ENCODE results near the gene LSM3. TPM values are rescaled to one million over a fixed set of nuclear protein-coding genes. Genes with fewer than 3 reads are reported as not detected.

LSM3 gene
- total and polyA plus RNA-seq, 9 of the 15 experiments (the other 6 are each of a cell fraction or from before 2014, with no cell fraction given): 33.8 to 203 (median 61.2) TPM

- 47% methylated on average over 20 of the region's 23 CpGs for WGBS (ENCODE audit: insufficient coverage, low coverage, missing lambda C conversion rate)
- H3K27me3 ChIP-seq (ENCODE audit: control insufficient read depth in 2 of 2, insufficient read depth in 2 of 2, low read length in 2 of 2): no peaks in the 10 kb centered on the region
- ATAC-seq: peak; percentile 1; the same call in 1 of the 3 replicates
- peak; percentile 53; the same call in 1 of the 2 replicates for TF ChIP-seq MBD1 (CRISPR knock-in tag; IDR thresholded peaks at IDR 0.05)
- peak; percentile 62; the same call in 1 of the 2 replicates for TF ChIP-seq ZNF609 (CRISPR knock-in tag; IDR thresholded peaks at IDR 0.05; ENCODE audit: borderline replicate concordance)
- TF ChIP-seq GTF2E2 (tag; IDR thresholded peaks at IDR 0.05): peak; percentile 66; the same call in 1 of the 2 replicates
- TF ChIP-seq ELF1 (tag; IDR thresholded peaks at IDR 0.05): no peak
- peak; percentile 31; the same call in 1 of the 2 replicates for TF ChIP-seq KLF1 (tag; IDR thresholded peaks at IDR 0.05)
- 0 out of 2 replicates have a peak, but pooled peaks have one; percentile 39 for TF ChIP-seq ZNF263 (CRISPR knock-in tag; IDR thresholded peaks at IDR 0.05; ENCODE audit: borderline replicate concordance)
- no peak for TF ChIP-seq ZNF830 (CRISPR knock-in tag; IDR thresholded peaks at IDR 0.05)
- TF ChIP-seq PATZ1 (CRISPR knock-in tag; IDR thresholded peaks at IDR 0.05; ENCODE audit: borderline replicate concordance): 0 out of 2 replicates have a peak, but pooled peaks have one; percentile 6
- no peak for TF ChIP-seq RBM25 (IDR thresholded peaks at IDR 0.05; ENCODE audit: low read depth, low read length, severe bottlenecking)
- TF ChIP-seq TFAP4 (CRISPR knock-in tag; IDR thresholded peaks at IDR 0.05; ENCODE audit: borderline replicate concordance): peak; percentile 2; the same call in 1 of the 2 replicates
These were observed 24.4 kb downstream of the LSM3 start for GRCh38 chr3:14202874-14203520.

More at GRCh38 chr3:14202874-14203520, 24.4 kb downstream of the LSM3 start:
- H3K36me3 ChIP-seq (ENCODE audit: control insufficient read depth, insufficient read depth, low read length): peaks cover 24% of the 10 kb centered on the region
- FAIRE-seq (no peak), DNase-seq (ENCODE audit: extremely low read depth in 1 of 4, low spot score in 3 of 4) (no peak)
- BruUV-seq (replicated peaks): no TSS peak
- H3K4me3 ChIP-seq: no peak overlapping the region
- H2AFZ ChIP-seq (ENCODE audit: low read depth, low read length): peak overlapping the region; percentile 60
- intact Hi-C loops (cut with micrococcal nuclease) (loop anchor here (1.0 to 10.0 kb wide), 11 partner anchors 29 to 719 kb away; partner anchors contain the start of gene CCDC174), in situ Hi-C loops (cut with MboI) (loop anchor here (5.0 kb wide), 2 partner anchors 59 to 259 kb away; no protein-coding TSS in a partner anchor)
- no peaks in the 10 kb centered on the region for H3K9me3 ChIP-seq (replicated peaks; ENCODE audit: control insufficient read depth, insufficient read depth, low read depth, low read length)
- H3K9me1 ChIP-seq (ENCODE audit: control insufficient read depth, insufficient read depth, low read length): no peaks in the 10 kb centered on the region
- ChIA-PET POLR2A (interaction anchor here (0.6 to 2.9 kb wide), 15 partner anchors 7 to 1404 kb away, joined by 3 to 23 read pairs (median 5); partner anchors contain the start of genes LSM3 and XPC), CTCF (ENCODE audit: low intra/inter-chr PET ratio) (interaction anchor here (0.6 to 4.6 kb wide), 10 partner anchors 52 to 718 kb away, joined by 3 to 55 read pairs (median 3); no protein-coding TSS in a partner anchor)
- no peak overlapping the region; the same call in 1 of the 2 replicates for H3K4me2 ChIP-seq (ENCODE audit: insufficient read depth, low read length)
- no peaks in the 10 kb centered on the region for H4K20me1 ChIP-seq (replicated peaks; ENCODE audit: control insufficient read depth, insufficient read depth, low read length)
- no peaks in the 10 kb centered on the region for H3K79me2 ChIP-seq (ENCODE audit: control insufficient read depth, insufficient read depth, low read length)
- peak overlapping the region; percentile 11 to 70; a peak in 3 of 4 replicates for H3K9ac ChIP-seq (ENCODE audit: insufficient read depth in 1 of 2, low read depth in 2 of 2, low read length in 2 of 2)
- peak overlapping the region; percentile 86 for H3K27ac ChIP-seq (ENCODE audit: extremely low read depth, low read depth, low read length)
- peaks cover 29 to 42% of the 10 kb centered on the region in 2 experiments; a peak in 4 of 5 replicates for H3K4me1 ChIP-seq (replicated peaks in 1 of 2; ENCODE audit: control insufficient read depth in 2 of 2, insufficient read depth in 2 of 2, low read length in 2 of 2)

All from K562 (cell line).